Neural progenitor cell (in vitro differentiated cells): ENCODE data around the gene LPCAT2. TPM values are rescaled to one million over a fixed set of nuclear protein-coding genes. Genes with fewer than 3 reads are reported as not detected.

Source experiments
- DNase-seq: peaks from one replicate; pipeline ENCODE4 v3.0.0-alpha.2; 2016; ENCODE audit warnings: low spot score
- H2AFZ ChIP-seq: fragments of 200-600 bp; sonication (generic); replicated peaks from 2 replicates; pipeline ENCODE4 v1.6.1; 2016; ENCODE audit warnings: antibody characterized with exemption
- H3F3A ChIP-seq: fragments of 200-600 bp; sonication (generic); 2 replicates; pipeline ENCODE4 v1.6.1; 2016; ENCODE audit warnings: antibody characterized with exemption, low read depth
- H3K27ac ChIP-seq: fragments of 200-600 bp; sonication (generic); 2 replicates; pipeline ENCODE4 v1.5.1; 2016; ENCODE audit warnings: mild to moderate bottlenecking
- H3K27me3 ChIP-seq: fragments of 200-600 bp; sonication (generic); 2 replicates; pipeline ENCODE4 v1.6.1; 2016; ENCODE audit warnings: mild to moderate bottlenecking, moderate library complexity
- H3K36me3 ChIP-seq: fragments of 200-600 bp; sonication (generic); 2 replicates; pipeline ENCODE4 v1.5.1; 2016
- H3K4me1 ChIP-seq: fragments of 200-600 bp; sonication (generic); 2 replicates; pipeline ENCODE4 v1.6.1; 2016; ENCODE audit warnings: mixed run types
- H3K4me2 ChIP-seq: fragments of 200-600 bp; sonication (generic); 2 replicates; pipeline ENCODE4 v1.6.1; 2016
- H3K4me3 ChIP-seq: fragments of 200-600 bp; sonication (generic); 2 replicates; pipeline ENCODE4 v1.5.1; 2016
- H3K79me2 ChIP-seq: fragments of 200-600 bp; sonication (generic); 2 replicates; pipeline ENCODE4 v1.6.1; 2016; ENCODE audit warnings: low read depth
- H3K9ac ChIP-seq: fragments of 200-600 bp; sonication (generic); 2 replicates; pipeline ENCODE4 v1.6.1; 2016
- H3K9me3 ChIP-seq: fragments of 200-600 bp; sonication (generic); 2 replicates; pipeline ENCODE4 v1.5.1; 2016; ENCODE audit warnings: low read depth
- H4K20me1 ChIP-seq: fragments of 200-600 bp; sonication (generic); 2 replicates; pipeline ENCODE4 v1.6.1; 2016; ENCODE audit warnings: low read depth
- H3K27ac Mint-ChIP-seq: 3 replicates; pipeline ENCODE4 v1.8.0; 2021; ENCODE audit warnings: mixed read lengths
- H3K27me3 Mint-ChIP-seq: 2 replicates; pipeline ENCODE4 v1.8.0; 2022; ENCODE audit warnings: low read depth, mild to moderate bottlenecking, inconsistent platforms, moderate library complexity, mixed read lengths; ENCODE audit not compliant: insufficient read depth
- H3K36me3 Mint-ChIP-seq: 3 replicates; pipeline ENCODE4 v1.8.0; 2021; ENCODE audit warnings: mixed read lengths
- H3K4me1 Mint-ChIP-seq: 3 replicates; pipeline ENCODE4 v1.8.0; 2021; ENCODE audit warnings: mixed read lengths
- H3K4me3 Mint-ChIP-seq: 3 replicates; pipeline ENCODE4 v1.8.0; 2021; ENCODE audit warnings: mild to moderate bottlenecking, moderate library complexity, mixed read lengths
- H3K9me3 Mint-ChIP-seq: 3 replicates; pipeline ENCODE4 v1.8.0; 2020; ENCODE audit warnings: mixed read lengths
- EZH2 ChIP-seq: fragments of 200-600 bp; sonication (generic); IDR thresholded peaks from 2 replicates; pipeline ENCODE4 v1.6.1; 2017; ENCODE audit warnings: antibody characterized with exemption, mild to moderate bottlenecking, moderate library complexity
- EZH2phosphoT487 ChIP-seq: fragments of 200-600 bp; sonication (generic); IDR thresholded peaks from 2 replicates; pipeline ENCODE4 v1.6.1; 2017; ENCODE audit warnings: antibody characterized with exemption
- total RNA-seq: library from RNA; depleted of rRNA; stranded (reverse); fragments of >200 nt; gene quantifications from 2 replicates; pipeline ENCODE4 v1.2.3, GENCODE V29; 2015; ENCODE audit warnings: low replicate concordance
- TF ChIP-seq, protein P1 (sequence below): fragments of 200-600 bp; sonication (generic); IDR thresholded peaks from 2 replicates; pipeline ENCODE4 v1.5.1; 2017; ENCODE audit warnings: antibody characterized with exemption, mild to moderate bottlenecking

LPCAT2 gene
- total RNA-seq, 1 donor from 2014 or later, result 14.2 TPM

DNA sequence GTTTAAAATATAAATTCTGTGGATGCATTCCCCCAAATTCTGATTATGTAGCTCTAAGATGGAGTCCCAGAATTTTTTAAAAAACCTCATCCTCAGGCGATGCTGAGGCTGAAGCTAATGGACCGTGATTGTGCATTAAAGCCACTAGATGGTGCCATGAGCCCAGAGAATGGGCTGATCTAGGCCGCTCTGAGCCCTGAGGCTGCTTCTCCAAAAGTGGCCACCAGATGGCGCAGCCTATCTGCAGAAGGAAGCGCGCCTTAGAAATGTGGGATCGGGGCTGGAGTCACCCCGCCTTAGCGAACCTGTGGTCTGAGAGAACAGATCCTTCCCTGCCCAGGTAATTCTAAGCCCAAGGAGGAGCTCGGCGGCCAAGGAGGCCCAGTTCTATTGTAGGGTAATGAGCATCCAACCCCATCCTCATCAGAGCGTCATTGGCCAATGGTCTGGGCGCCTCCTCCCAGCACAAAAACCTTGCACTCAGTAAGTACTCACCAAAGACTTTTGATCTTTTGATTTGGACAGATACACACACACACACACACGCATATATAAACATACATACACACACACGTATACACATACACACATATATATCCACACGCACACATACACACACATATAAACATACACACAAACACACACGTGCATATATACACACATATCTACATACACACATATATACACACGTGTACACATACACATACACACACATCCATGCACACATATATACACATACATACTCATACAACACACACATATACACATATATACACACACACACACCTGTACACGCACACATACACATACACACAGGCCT is 43.6 kb upstream of the LPCAT2 start:
- Histone ChIP-seq H3K4me2 (no peak overlapping the region), H3K9ac (no peak overlapping the region), H3K4me3 (no peak overlapping the region), H3K36me3 (no peaks in the 10 kb centered on the region), H3K9me3 (no peaks in the 10 kb centered on the region), H3K4me1 (no peaks in the 10 kb centered on the region), H3F3A (peaks cover 10% of the 10 kb centered on the region), H2AFZ (no peak overlapping the region), H3K79me2 (no peaks in the 10 kb centered on the region), H3K27ac (no peak overlapping the region), H3K27me3 (peaks cover 5% of the 10 kb centered on the region), H4K20me1 (no peaks in the 10 kb centered on the region)
- Mint-ChIP-seq H3K9me3 (no peaks in the 10 kb centered on the region), H3K4me1 (peaks cover 25% of the 10 kb centered on the region), H3K4me3 (no peak overlapping the region), H3K36me3 (no peaks in the 10 kb centered on the region), H3K27ac (peak overlapping the region; percentile 12), H3K27me3 (peaks cover 10% of the 10 kb centered on the region)
- TF ChIP-seq, protein P1, sequence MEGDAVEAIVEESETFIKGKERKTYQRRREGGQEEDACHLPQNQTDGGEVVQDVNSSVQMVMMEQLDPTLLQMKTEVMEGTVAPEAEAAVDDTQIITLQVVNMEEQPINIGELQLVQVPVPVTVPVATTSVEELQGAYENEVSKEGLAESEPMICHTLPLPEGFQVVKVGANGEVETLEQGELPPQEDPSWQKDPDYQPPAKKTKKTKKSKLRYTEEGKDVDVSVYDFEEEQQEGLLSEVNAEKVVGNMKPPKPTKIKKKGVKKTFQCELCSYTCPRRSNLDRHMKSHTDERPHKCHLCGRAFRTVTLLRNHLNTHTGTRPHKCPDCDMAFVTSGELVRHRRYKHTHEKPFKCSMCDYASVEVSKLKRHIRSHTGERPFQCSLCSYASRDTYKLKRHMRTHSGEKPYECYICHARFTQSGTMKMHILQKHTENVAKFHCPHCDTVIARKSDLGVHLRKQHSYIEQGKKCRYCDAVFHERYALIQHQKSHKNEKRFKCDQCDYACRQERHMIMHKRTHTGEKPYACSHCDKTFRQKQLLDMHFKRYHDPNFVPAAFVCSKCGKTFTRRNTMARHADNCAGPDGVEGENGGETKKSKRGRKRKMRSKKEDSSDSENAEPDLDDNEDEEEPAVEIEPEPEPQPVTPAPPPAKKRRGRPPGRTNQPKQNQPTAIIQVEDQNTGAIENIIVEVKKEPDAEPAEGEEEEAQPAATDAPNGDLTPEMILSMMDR, result peak; percentile 100
- no peak for TF ChIP-seq EZH2
- peak; percentile 94 for DNase-seq

DNA sequence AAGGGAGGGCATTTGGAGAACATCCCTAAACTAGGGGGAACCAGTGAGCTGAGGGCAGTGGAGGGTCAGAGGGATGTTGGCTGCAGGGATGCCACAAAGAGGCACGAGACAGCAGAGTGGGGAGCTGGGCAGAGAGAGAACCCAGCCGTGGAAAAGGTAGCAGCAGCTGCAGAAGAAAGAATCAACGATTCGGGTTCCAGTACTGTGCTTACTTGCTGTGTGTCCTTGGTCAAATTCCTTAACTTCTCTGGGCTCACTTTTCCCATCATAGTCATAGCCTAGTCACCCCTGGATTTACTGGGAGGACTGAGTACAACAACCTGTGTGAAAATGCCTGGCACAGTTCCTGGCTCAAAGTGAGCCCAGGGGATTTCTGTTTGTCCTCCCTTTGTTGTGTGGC is 42.7 kb upstream of the LPCAT2 start:
- Histone ChIP-seq H3K4me2 (no peak overlapping the region), H3K4me3 (no peak overlapping the region), H4K20me1 (no peaks in the 10 kb centered on the region), H3K27ac (no peak overlapping the region), H3K79me2 (no peaks in the 10 kb centered on the region), H3K36me3 (no peaks in the 10 kb centered on the region), H3K27me3 (peaks cover 5% of the 10 kb centered on the region), H3K4me1 (no peaks in the 10 kb centered on the region), H3F3A (peaks cover 10% of the 10 kb centered on the region), H3K9ac (no peak overlapping the region), H2AFZ (no peak overlapping the region), H3K9me3 (no peaks in the 10 kb centered on the region)
- TF ChIP-seq, protein P1, result no peak
- H3K4me3 Mint-ChIP-seq, result no peak overlapping the region
- no peak for DNase-seq
- no peaks in the 10 kb centered on the region for H3K9me3 Mint-ChIP-seq
- H3K27ac Mint-ChIP-seq, result no peak overlapping the region
- no peaks in the 10 kb centered on the region for H3K36me3 Mint-ChIP-seq
- H3K4me1 Mint-ChIP-seq, result peaks cover 26% of the 10 kb centered on the region
- H3K27me3 Mint-ChIP-seq, result peaks cover 10% of the 10 kb centered on the region

DNA sequence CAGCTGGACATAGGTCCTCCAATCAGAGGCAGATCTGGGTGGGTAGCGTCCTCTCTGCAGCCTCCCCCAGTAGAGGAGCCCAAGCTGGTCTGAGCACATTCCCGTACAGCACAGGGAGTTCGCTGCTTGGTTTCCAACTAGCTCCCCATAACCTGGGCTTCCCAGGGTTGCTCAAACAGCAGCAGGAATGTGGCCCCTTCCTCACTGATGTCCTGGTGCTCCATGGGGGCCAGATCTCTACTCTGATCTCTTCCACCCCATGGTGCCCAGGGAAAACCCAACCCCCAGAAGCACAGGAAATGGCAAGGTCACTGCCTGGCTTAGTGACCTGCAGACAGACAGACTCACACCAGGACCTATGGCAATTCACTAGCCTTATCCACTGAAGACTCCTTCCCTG is 41.0 kb upstream of the LPCAT2 start:
- TF ChIP-seq EZH2phosphoT487 (no peak), EZH2 (no peak)
- TF ChIP-seq, protein P1, result no peak
- Histone ChIP-seq H3K79me2 (no peaks in the 10 kb centered on the region), H3K4me1 (no peaks in the 10 kb centered on the region), H3K27ac (no peak overlapping the region), H3K36me3 (no peaks in the 10 kb centered on the region), H3K4me3 (no peak overlapping the region), H3K4me2 (no peak overlapping the region), H3K27me3 (peaks cover 10% of the 10 kb centered on the region), H3F3A (peaks cover 10% of the 10 kb centered on the region), H2AFZ (no peak overlapping the region), H4K20me1 (no peaks in the 10 kb centered on the region), H3K9ac (no peak overlapping the region), H3K9me3 (no peaks in the 10 kb centered on the region)
- Mint-ChIP-seq H3K4me1 (peaks cover 16% of the 10 kb centered on the region), H3K36me3 (no peaks in the 10 kb centered on the region), H3K4me3 (no peak overlapping the region), H3K9me3 (no peaks in the 10 kb centered on the region), H3K27ac (no peak overlapping the region), H3K27me3 (peaks cover 6% of the 10 kb centered on the region)
- DNase-seq, result no peak
